Calu3 (cell line): Measurements from ENCODE around the gene BCL2L14. TPM values are rescaled to one million over a fixed set of nuclear protein-coding genes. Genes with fewer than 3 reads are reported as not detected.

ENCODE experiments used
- BruUV-seq: library from RNA; stranded (reverse); fragments of 400-500 nt; replicated peaks from 2 replicates; lab custom pipeline; 2021; lab: Mats Ljungman, UMichigan
- CTCF ChIA-PET: fragments of 300-600 bp; sonication (Branson Sonifier 250); formaldehyde crosslinking; loops from one replicate; lab custom pipeline; 2022; ENCODE audit warnings: antibody characterized with exemption; lab: Charles Lee
- DNase-seq: peaks from one replicate; pipeline ENCODE4 v3.0.0; 2022
- H3K27ac Mint-ChIP-seq: one replicate; pipeline ENCODE4 v1.8.0; 2022; ENCODE audit warnings: mixed read lengths; ENCODE audit not compliant: unreplicated experiment
- H3K27me3 Mint-ChIP-seq: one replicate; pipeline ENCODE4 v1.8.0; 2022; ENCODE audit warnings: mixed read lengths; ENCODE audit not compliant: unreplicated experiment
- H3K36me3 Mint-ChIP-seq: one replicate; pipeline ENCODE4 v1.8.0; 2022; ENCODE audit warnings: mild to moderate bottlenecking, moderate library complexity, mixed read lengths; ENCODE audit not compliant: insufficient read depth, unreplicated experiment
- H3K4me1 Mint-ChIP-seq: one replicate; pipeline ENCODE4 v1.8.0; 2022; ENCODE audit warnings: mild to moderate bottlenecking, low read depth, mixed read lengths; ENCODE audit not compliant: unreplicated experiment
- H3K4me3 Mint-ChIP-seq: one replicate; pipeline ENCODE4 v1.8.0; 2022; ENCODE audit warnings: mild to moderate bottlenecking, low read depth, moderate library complexity, mixed read lengths; ENCODE audit not compliant: unreplicated experiment
- H3K9me3 Mint-ChIP-seq: one replicate; pipeline ENCODE4 v1.8.0; 2022; ENCODE audit warnings: low read depth, mixed read lengths; ENCODE audit not compliant: unreplicated experiment
- intact Hi-C: fragments of 100-400 bp; cut with micrococcal nuclease; formaldehyde crosslinking; loops from one replicate; pipeline ENCODE4 v1.10.0; 2022; ENCODE audit not compliant: unreplicated experiment
- total RNA-seq: library from RNA; stranded (reverse); gene quantifications from 2 replicates; pipeline ENCODE4 v1.2.3, GENCODE V29; 2022
- TF ChIP-seq, protein P1 (sequence below): fragments of 200-600 bp; IDR thresholded peaks from one replicate; pipeline ENCODE4 v1.8.0; 2022; ENCODE audit warnings: antibody characterized with exemption; ENCODE audit not compliant: unreplicated experiment

The BCL2L14 gene
- total RNA-seq, 1 experiment from 2014 or later = 5.5 TPM

DNA sequence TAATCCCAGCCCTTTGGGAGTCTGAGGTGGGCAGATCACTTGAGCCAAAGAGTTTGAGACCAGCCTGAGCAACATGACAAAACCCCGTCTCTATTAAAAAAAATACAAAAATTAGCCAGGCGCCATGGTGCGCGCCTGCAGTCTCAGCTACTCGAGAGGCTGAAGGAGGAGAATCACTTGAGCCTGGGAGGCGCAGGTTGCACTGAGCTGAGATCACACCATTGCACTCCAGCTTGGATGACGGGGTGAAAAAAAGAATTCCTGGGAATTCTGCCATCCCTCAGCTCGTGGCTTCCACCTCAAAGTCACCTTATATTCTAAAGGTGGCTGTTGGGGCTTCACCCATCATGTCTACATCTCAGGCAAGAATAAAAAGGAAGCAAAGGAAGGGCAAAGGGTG lies 12.9 kb downstream of the BCL2L14 start:
- Mint-ChIP-seq H3K27me3 (no peaks in the 10 kb centered on the region), H3K4me3 (no peak overlapping the region), H3K27ac (no peak overlapping the region), H3K36me3 (no peaks in the 10 kb centered on the region), H3K9me3 (no peaks in the 10 kb centered on the region), H3K4me1 (no peaks in the 10 kb centered on the region)
- DNase-seq = no peak
- TF ChIP-seq, protein P1, sequence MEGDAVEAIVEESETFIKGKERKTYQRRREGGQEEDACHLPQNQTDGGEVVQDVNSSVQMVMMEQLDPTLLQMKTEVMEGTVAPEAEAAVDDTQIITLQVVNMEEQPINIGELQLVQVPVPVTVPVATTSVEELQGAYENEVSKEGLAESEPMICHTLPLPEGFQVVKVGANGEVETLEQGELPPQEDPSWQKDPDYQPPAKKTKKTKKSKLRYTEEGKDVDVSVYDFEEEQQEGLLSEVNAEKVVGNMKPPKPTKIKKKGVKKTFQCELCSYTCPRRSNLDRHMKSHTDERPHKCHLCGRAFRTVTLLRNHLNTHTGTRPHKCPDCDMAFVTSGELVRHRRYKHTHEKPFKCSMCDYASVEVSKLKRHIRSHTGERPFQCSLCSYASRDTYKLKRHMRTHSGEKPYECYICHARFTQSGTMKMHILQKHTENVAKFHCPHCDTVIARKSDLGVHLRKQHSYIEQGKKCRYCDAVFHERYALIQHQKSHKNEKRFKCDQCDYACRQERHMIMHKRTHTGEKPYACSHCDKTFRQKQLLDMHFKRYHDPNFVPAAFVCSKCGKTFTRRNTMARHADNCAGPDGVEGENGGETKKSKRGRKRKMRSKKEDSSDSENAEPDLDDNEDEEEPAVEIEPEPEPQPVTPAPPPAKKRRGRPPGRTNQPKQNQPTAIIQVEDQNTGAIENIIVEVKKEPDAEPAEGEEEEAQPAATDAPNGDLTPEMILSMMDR = no peak
- no TSS peak for BruUV-seq
- intact Hi-C loops = loop anchor here (2.0 to 5.0 kb wide), 3 partner anchors 184 to 619 kb away; partner anchors contain the start of gene LRP6
- CTCF ChIA-PET = interaction anchor here (0.6 to 2.2 kb wide), 3 partner anchors 8 to 266 kb away, joined by 3 to 6 read pairs (median 3); partner anchors contain the start of gene MANSC1

DNA sequence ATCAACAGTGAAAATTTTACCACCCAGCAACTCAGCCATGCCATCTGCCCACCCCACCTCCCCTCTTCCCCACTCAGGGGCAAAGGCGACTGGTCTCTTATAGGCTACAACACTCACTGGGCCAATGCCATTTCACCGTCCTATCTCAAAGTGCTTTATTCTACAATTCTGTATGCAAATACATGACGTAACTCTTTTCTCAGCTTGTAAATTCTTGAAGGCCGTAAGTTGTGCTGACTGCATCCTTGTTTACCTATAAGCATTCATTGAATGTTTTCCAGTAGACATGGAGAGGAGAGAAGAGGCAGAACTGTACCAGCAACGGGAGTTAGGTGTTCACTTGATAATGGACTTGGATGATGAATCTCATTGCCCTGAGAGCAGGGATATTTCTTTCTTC lies 15.6 kb downstream of the BCL2L14 start:
- no TSS peak for BruUV-seq
- no peak for DNase-seq
- CTCF ChIA-PET = interaction anchor here (0.5 kb wide), 1 partner anchor 320 kb away, joined by 4 read pairs; no protein-coding TSS in a partner anchor
- no peaks in the 10 kb centered on the region for H3K9me3 Mint-ChIP-seq
- no peaks in the 10 kb centered on the region for H3K36me3 Mint-ChIP-seq
- H3K4me3 Mint-ChIP-seq = no peak overlapping the region
- H3K27ac Mint-ChIP-seq = no peak overlapping the region
- H3K4me1 Mint-ChIP-seq = no peaks in the 10 kb centered on the region
- H3K27me3 Mint-ChIP-seq = no peaks in the 10 kb centered on the region
- intact Hi-C loops = no loop called here
- TF ChIP-seq, protein P1 = no peak

DNA sequence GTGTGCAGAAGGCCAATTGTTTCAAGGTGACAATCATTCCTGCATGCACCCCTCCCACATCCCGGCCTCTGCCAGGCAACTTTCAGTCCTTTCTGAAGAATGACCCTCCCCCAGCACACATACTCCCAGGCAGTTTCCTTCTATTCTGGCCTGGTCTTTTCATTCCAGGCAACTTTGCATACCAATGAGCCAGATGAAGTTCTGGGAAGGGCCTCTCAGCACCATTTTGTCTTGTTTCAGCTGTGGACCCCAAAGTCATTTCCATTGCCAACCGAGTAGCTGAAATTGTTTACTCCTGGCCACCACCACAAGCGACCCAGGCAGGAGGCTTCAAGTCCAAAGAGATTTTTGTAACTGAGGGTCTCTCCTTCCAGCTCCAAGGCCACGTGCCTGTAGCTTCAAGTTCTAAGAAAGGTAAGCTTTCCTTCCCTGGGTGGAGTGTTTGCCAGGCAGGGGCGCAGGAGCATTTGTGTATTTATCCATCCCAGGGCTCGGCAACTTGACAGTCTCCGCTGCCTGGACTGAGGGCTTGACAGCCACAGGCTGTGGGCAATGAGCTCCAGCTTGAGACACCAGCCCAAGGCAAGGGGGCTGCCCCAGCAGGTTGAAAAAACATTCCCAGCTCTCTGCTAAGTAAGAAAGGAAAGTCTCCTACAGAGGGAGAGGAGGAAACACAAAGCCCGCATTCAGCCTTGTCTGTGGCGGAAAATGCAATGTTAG lies 16.4 kb downstream of the BCL2L14 start:
- Mint-ChIP-seq H3K36me3 (no peaks in the 10 kb centered on the region), H3K4me1 (no peaks in the 10 kb centered on the region), H3K27ac (no peak overlapping the region), H3K4me3 (no peak overlapping the region), H3K9me3 (no peaks in the 10 kb centered on the region), H3K27me3 (no peaks in the 10 kb centered on the region)
- CTCF ChIA-PET = no interaction called here
- no peak for DNase-seq
- TF ChIP-seq, protein P1 = no peak
- no TSS peak for BruUV-seq
- intact Hi-C loops = no loop called here

DNA sequence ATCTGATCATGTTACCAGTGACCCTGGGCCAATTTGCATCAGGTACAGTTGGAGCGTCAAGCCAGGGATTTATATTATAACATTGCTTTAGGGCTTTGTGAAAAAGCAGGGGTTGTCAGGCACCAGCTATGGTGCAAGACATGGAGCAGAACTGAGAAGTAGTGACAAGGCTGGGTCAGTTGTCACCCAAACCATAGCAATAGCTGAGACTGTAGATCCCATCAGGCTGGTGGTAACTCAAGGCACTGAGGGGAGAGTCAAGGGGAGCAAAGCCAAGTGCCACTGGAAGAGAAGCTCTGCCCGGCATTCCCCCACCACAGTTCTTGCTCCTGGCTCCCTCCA lies 16.9 kb downstream of the BCL2L14 start:
- Mint-ChIP-seq H3K4me3 (no peak overlapping the region), H3K36me3 (no peaks in the 10 kb centered on the region), H3K27me3 (no peaks in the 10 kb centered on the region), H3K27ac (no peak overlapping the region), H3K9me3 (no peaks in the 10 kb centered on the region), H3K4me1 (peaks cover 2% of the 10 kb centered on the region)
- no TSS peak for BruUV-seq
- no peak for DNase-seq
- TF ChIP-seq, protein P1 = no peak
- CTCF ChIA-PET = no interaction called here
- intact Hi-C loops = no loop called here
